Esophagus muscularis mucosa (tissue), 4 donors: Measurements from ENCODE around the gene IL18RAP. TPM values are rescaled to one million over a fixed set of nuclear protein-coding genes. Genes with fewer than 3 reads are reported as not detected.

Experiments used
- DNase-seq: peaks from one replicate; pipeline ENCODE4 v3.0.0-alpha.2; 2017; ENCODE audit errors: extremely low spot score
- H3K27ac ChIP-seq, 4 donors: fragments of 200-600 bp; sonication (generic); replicated peaks in 1 of 4; 1 replicate in 3 of 4; 2 replicates in 1 of 4; pipeline ENCODE4 v1.5.1; 2016 to 2019; ENCODE audit warnings: mild to moderate bottlenecking in 1 of 4
- H3K27me3 ChIP-seq, 4 donors: fragments of 200-600 bp; sonication (generic); one replicate each; pipeline versions ENCODE4 v1.5.1 to v1.6.0; 2016 to 2019
- H3K36me3 ChIP-seq, 4 donors: fragments of 200-600 bp; sonication (generic); one replicate each; pipeline ENCODE4 v1.5.1; 2016 to 2019
- H3K4me1 ChIP-seq, 4 donors: fragments of 200-600 bp; sonication (generic); one replicate each; pipeline ENCODE4 v1.5.1; 2016 to 2019
- H3K4me3 ChIP-seq, 4 donors: fragments of 200-600 bp; sonication (generic); 1 replicate in 2 of 4; 2 replicates in 2 of 4; pipeline ENCODE4 v1.5.1; 2016 to 2019; ENCODE audit warnings: mild to moderate bottlenecking in 4 of 4, moderate library complexity in 1 of 4
- H3K9me3 ChIP-seq, 4 donors: fragments of 200-600 bp; sonication (generic); 1 replicate in 3 of 4; 2 replicates in 1 of 4; pipeline ENCODE4 v1.5.1; 2016 to 2019
- CTCF ChIP-seq, 3 experiments: fragments of 200-600 bp in 2 of 3; fragments of 450-650 bp in 1 of 3; sonication (generic) in 2 of 3; IDR thresholded peaks; one replicate each; pipeline ENCODE4 v1.5.1; 2017 to 2019; ENCODE audit warnings: antibody characterized with exemption in 3 of 3, mild to moderate bottlenecking in 2 of 3, moderate library complexity in 1 of 3
- EP300 ChIP-seq: sonication (generic); formaldehyde crosslinking; IDR thresholded peaks from one replicate; pipeline ENCODE4 v1.6.1; 2017; ENCODE audit warnings: antibody characterized with exemption
- POLR2A ChIP-seq: fragments of 450-650 bp; IDR thresholded peaks from one replicate; pipeline ENCODE4 v1.6.1; 2017; ENCODE audit warnings: antibody characterized with exemption, moderate library complexity, mild to moderate bottlenecking, low read depth
- POLR2AphosphoS5 ChIP-seq, 2 donors: sonication (generic); formaldehyde crosslinking; IDR thresholded peaks; one replicate each; pipeline ENCODE4 v1.6.1; 2017; ENCODE audit warnings: antibody characterized with exemption in 2 of 2
- WGBS: methylation state at CpG from one replicate; pipeline ENCODE4 v1.1.5; 2018; 5-methylcytosine and 5-hydroxymethylcytosine counted together
- intact Hi-C: fragments of 100-400 bp; cut with DNase I; formaldehyde crosslinking; loops from one replicate; pipeline ENCODE4 v1.15.1; 2023
- total RNA-seq, 4 donors: library from RNA; depleted of rRNA; stranded (reverse); fragments of >200 nt; gene quantifications; one replicate each; pipeline versions ENCODE4 v1.1.0 to v1.2.1, GENCODE V29; 2016

The IL18RAP gene
- total RNA-seq, 4 donors from 2014 or later = 0.42 to 11.3 (median 0.58) TPM

- no peak overlapping the region for H3K4me3 ChIP-seq
- intact Hi-C loops = no loop called here
- no peak for TF ChIP-seq EP300
- no peak for TF ChIP-seq CTCF (IDR thresholded peaks at IDR 0.05)
- TF ChIP-seq POLR2A = no peak
- TF ChIP-seq POLR2AphosphoS5 (IDR thresholded peaks at IDR 0.05) = no peak
- H3K27ac ChIP-seq = no peak overlapping the region
- H3K4me1 ChIP-seq = no peaks in the 10 kb centered on the region
- no peaks in the 10 kb centered on the region for H3K27me3 ChIP-seq
- H3K9me3 ChIP-seq = no peaks in the 10 kb centered on the region
- DNase-seq = no peak
- no peaks in the 10 kb centered on the region for H3K36me3 ChIP-seq
Observed at GRCh38 chr2:102401456-102401855, 21.5 kb upstream of the IL18RAP start.

GRCh38 chr2:102401865-102402264, 21.1 kb upstream of the IL18RAP start:
- TF ChIP-seq EP300 = no peak
- no peak for TF ChIP-seq CTCF (IDR thresholded peaks at IDR 0.05)
- TF ChIP-seq POLR2AphosphoS5 (IDR thresholded peaks at IDR 0.05) = no peak
- no peak for TF ChIP-seq POLR2A
- 88% methylated on average over 2 of the region's 2 CpGs for WGBS
- H3K4me1 ChIP-seq = no peaks in the 10 kb centered on the region
- H3K36me3 ChIP-seq = no peaks in the 10 kb centered on the region
- H3K27ac ChIP-seq = no peak overlapping the region
- intact Hi-C loops = no loop called here
- DNase-seq = no peak
- no peak overlapping the region for H3K4me3 ChIP-seq
- no peaks in the 10 kb centered on the region for H3K9me3 ChIP-seq
- no peaks in the 10 kb centered on the region for H3K27me3 ChIP-seq

GRCh38 chr2:102410952-102411351, 12.0 kb upstream of the IL18RAP start:
- H3K27me3 ChIP-seq = no peaks in the 10 kb centered on the region
- 88% methylated on average over 3 of the region's 3 CpGs for WGBS
- no peaks in the 10 kb centered on the region for H3K36me3 ChIP-seq
- no peak overlapping the region for H3K4me3 ChIP-seq
- intact Hi-C loops = no loop called here
- no peak overlapping the region for H3K27ac ChIP-seq
- no peaks in the 10 kb centered on the region for H3K9me3 ChIP-seq
- DNase-seq = no peak
- no peaks in the 10 kb centered on the region for H3K4me1 ChIP-seq
- no peak for TF ChIP-seq EP300
- no peak for TF ChIP-seq POLR2A
- no peak for TF ChIP-seq POLR2AphosphoS5 (IDR thresholded peaks at IDR 0.05)
- TF ChIP-seq CTCF (IDR thresholded peaks at IDR 0.05) = no peak

- no peak for TF ChIP-seq POLR2AphosphoS5 (IDR thresholded peaks at IDR 0.05)
- TF ChIP-seq EP300 = no peak
- 78% methylated on average over 3 of the region's 3 CpGs for WGBS
- H3K27ac ChIP-seq = no peak overlapping the region
- DNase-seq = no peak
- H3K27me3 ChIP-seq = no peaks in the 10 kb centered on the region
- H3K4me3 ChIP-seq = no peak overlapping the region
- no peaks in the 10 kb centered on the region for H3K4me1 ChIP-seq
- intact Hi-C loops = no loop called here
- H3K9me3 ChIP-seq = no peaks in the 10 kb centered on the region
- no peaks in the 10 kb centered on the region for H3K36me3 ChIP-seq
Observed at GRCh38 chr2:102412199-102412598, 10.8 kb upstream of the IL18RAP start.

GRCh38 chr2:102417946-102418345, 5.0 kb upstream of the IL18RAP start:
- Histone ChIP-seq H3K4me3 (no peak overlapping the region), H3K9me3 (no peaks in the 10 kb centered on the region), H3K36me3 (no peaks in the 10 kb centered on the region), H3K27ac (no peak overlapping the region), H3K4me1 (no peaks in the 10 kb centered on the region), H3K27me3 (peaks cover 0 to 6% (median 0%) of the 10 kb centered on the region in 4 donors)
- DNase-seq = no peak
- intact Hi-C loops = no loop called here
- WGBS = 85% methylated on average over 1 of the region's 1 CpG
- no peak for TF ChIP-seq CTCF (IDR thresholded peaks at IDR 0.05)
- no peak for TF ChIP-seq POLR2AphosphoS5 (IDR thresholded peaks at IDR 0.05)
- TF ChIP-seq EP300 = no peak
- TF ChIP-seq POLR2A = no peak
